T-helper 2 cell treated with Interferon-gamma antibody and Interleukin-4, amounts not matched to agents 100 ng/mL and 5 ng/mL, for 36 hours (primary cell): ENCODE results near the gene PCDH15. TPM values are rescaled to one million over a fixed set of nuclear protein-coding genes. Genes with fewer than 3 reads are reported as not detected.
"Not testable (repeated sequence)": the region's sequence is repeated elsewhere in the genome, so short reads cannot be mapped to it uniquely, and the experiment has no call there.

Experiments used
- intact Hi-C: fragments of 100-400 bp; cut with micrococcal nuclease; formaldehyde crosslinking; loops from one replicate; pipeline ENCODE4 v1.15.1; 2023
- total RNA-seq: library from RNA; stranded (reverse); gene quantifications from 2 replicates; pipeline ENCODE4 v1.2.3, GENCODE V29; 2022

Gene PCDH15
- total RNA-seq, 1 donor from 2014 or later, result not detected

- intact Hi-C loops, result no loop called here
Measured at GRCh38 chr10:54402576-54402975, 398.5 kb downstream of the PCDH15 start.

DNA sequence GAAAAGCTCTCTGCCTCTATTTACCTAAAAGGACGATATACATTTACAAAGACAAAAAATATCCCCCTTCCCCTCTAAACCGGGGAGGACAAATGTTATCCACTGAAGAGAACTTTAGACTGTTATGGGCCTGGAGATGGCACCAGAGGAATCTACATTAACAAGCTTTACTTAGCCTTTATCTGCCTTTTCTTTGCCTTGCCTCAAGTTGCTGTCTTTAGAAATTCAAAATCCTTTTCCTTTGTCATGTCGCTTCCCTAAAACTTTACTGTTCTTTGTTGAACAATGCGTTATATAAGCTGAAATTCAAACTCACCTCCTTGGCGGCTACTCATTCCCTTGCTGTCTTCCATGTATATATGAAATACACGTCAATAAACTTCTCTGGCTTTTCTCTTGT lies 405.0 kb downstream of the PCDH15 start:
- intact Hi-C loops, result no loop called here

DNA sequence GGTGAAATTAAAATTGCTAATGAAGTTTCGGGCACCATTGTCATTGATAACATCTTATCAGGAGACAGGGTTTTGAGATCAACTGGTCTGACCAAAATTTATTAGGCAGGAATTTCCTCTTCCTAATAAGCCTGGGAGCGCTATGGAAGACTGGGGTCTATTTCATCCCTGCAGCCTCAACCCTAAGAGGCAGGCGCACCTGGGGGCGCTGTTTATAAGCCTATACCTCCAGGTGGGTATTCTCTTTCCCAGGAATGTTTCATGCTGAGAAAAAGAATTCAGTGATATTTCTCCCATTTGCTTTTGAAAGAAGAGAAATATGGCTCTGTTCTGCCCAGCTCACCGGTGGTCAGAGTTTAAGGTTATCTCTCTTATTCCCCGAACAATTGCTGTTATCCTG lies 406.4 kb downstream of the PCDH15 start:
- intact Hi-C loops, result not testable (repeated sequence)

DNA sequence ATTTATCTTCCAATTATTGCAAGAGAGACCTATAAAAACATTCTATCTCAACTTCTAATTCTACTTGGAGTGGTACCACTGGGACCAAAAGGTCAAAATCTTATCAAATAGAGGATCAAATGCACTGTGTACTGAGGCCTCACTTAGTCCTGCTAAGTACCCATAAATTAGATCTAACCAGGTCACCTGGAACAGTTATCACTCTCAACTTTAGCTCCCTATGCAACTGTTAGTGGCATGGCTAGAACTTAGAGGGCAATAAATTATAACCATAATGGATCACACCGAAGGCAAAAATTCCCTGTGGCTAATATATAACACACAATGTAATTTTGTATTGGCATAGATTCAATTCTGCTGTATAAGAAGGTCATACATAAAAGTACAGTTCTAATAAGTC lies 428.9 kb downstream of the PCDH15 start:
- intact Hi-C loops, result no loop called here

DNA sequence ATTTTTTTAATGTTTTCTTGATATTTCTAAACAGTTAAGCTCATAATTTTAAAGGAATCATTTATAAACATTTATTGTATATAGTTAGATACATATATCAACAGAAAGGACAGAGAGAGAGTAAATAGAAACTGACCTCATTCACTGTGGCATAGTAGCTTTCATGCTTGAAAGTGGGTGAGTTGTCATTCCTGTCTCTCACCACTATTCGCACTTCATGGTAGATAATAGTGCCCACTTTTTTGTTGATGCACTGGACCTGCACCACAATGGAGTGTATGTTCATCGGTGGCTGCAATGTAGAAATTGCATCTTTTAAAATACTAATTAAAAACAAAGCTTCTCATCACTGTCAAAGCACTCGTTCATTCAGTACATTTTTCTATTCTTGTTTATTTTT lies 432.0 kb downstream of the PCDH15 start:
- intact Hi-C loops, result no loop called here

DNA sequence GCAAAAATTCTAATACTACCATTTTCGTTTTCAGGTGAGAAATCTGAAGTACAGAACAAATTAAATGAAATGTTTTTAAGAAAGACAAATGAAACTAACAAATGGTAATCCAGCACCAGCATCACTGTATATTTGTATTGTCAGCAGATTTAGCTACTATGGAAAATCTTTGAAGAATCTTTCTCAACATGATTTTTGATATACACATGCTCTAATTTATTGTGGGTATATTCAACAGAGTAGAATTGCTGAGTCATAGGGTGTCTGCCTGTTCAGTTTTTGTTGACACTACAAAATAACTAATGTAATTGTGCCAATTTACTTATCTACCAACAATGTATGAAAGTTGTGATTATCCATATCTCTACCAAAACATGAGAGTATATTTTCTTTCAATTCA lies 437.6 kb downstream of the PCDH15 start:
- intact Hi-C loops, result no loop called here

DNA sequence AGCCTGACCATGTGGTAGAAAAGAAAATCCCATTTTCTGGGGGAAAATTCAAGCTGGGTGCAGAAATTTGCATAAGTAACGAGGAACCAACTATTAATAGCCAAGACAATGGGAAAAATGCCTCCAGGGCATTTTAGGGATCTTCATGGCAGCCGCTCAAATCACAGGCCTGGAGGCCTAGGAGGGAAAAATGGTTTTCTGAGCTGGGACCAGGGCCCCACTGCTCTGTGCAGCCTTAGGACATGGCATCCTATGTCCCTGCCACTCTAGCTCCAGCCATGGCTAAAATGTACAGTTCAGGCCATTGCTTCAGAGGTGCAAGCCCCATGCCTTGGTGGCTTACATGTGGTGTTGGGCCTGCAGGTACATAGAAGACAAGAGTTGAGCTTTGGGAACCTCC lies 459.0 kb downstream of the PCDH15 start:
- intact Hi-C loops, result no loop called here

GRCh38 chr10:54335296-54335695 lies 465.7 kb downstream of the PCDH15 start:
- intact Hi-C loops, result no loop called here

GRCh38 chr10:54319341-54319740 lies 481.7 kb downstream of the PCDH15 start:
- intact Hi-C loops, result no loop called here

DNA sequence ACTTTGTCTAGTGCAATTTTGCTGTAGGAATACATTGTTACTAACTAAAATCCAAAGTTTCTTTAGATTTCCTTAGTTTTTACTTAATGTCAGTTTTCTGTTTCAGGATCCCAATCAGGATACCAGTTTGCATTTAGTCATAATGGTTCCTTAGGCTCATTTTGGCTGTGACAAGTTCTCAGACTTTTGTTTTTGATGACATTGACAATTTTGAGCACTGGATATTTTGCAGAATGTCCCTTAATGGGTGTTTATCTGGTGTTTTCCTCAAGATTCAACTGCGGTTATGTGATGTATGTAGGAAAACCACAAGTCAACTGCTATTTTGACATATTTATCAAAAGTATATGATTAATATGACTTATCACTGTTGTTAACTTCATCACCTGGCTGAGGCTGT lies 482.6 kb downstream of the PCDH15 start:
- intact Hi-C loops, result no loop called here

GRCh38 chr10:54314430-54314829 lies 486.6 kb downstream of the PCDH15 start:
- intact Hi-C loops, result no loop called here

GRCh38 chr10:54284526-54285193 lies 516.4 kb downstream of the PCDH15 start:
- intact Hi-C loops, result no loop called here

DNA sequence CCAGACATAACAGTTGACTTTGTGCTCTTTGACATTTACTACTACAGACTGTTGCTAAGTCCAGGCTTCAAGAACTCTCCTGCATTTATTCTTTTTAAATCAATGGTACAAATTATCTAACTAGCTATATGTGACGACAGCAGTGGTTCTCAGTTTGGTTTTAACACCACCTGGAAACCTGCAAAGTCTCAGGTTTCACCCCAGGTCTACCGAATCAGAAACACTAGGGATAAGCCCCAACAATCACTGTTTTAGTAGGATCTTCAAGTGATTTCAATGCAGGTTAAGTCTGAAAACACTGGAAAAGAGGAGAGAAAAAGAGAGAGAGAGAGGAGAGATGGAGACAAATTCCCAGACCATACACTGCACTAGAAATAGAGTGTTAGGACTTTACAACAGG lies 519.0 kb downstream of the PCDH15 start:
- intact Hi-C loops, result no loop called here

GRCh38 chr10:54266395-54266794 lies 534.6 kb downstream of the PCDH15 start:
- intact Hi-C loops, result no loop called here

- intact Hi-C loops, result no loop called here
Measured at GRCh38 chr10:54262726-54263125, 538.3 kb downstream of the PCDH15 start.

GRCh38 chr10:54259104-54259503 lies 541.9 kb downstream of the PCDH15 start:
- intact Hi-C loops, result no loop called here

DNA sequence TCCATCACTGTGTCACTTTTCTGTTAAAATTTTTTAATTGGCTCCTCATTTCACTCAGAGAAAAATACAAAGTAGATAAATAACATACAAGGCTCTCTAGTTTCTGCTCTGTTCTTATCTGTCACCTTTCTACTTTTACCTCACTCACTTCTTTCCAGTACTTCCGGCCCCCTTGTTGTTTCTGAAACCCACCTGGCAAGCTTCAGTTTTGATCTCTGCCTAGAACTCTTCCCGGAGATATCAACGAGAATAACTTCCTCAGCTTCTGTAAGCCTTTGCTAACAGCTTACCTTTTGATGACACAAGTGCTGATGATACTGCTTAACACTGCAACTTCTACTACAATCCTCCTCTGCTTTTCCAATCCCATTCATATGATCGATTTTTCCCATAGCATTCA lies 566.2 kb downstream of the PCDH15 start:
- intact Hi-C loops, result no loop called here

DNA sequence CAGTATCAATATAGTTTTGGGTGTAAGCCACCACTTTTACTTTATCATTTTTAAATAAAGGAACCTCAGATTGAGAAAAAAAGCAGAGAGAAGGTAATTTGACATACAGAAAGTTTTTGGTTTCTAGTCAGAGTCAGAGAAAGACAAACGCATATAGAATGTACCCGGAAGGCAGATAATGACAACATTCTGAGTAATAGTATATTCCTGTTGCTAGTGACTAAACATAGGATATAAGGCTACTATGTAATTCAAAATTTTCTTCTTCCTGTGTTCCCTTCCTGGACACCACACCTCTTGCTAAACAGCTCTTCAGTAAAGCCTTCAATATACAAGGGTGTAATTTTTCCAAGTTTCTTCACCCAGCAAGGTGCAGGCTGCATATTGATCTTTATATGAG lies 597.6 kb downstream of the PCDH15 start:
- intact Hi-C loops, result no loop called here

DNA sequence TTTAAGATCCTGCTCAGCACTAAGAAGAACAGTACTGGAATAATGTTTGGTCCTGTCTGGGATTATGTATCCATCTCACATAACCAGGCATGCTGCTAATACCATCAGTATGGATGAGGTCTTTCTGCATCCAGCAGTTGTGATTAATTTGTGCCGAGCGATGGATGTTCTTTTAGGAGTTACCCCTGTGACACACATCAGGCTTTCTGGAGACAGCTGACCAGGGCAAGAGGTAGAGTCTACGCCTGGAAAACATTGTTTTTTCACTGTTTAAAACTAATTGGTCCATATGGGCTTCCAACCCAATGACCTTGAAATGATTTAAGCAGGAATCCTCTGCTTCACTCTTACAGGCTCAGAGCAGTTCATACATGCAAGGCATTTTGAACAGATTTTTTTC lies 603.0 kb downstream of the PCDH15 start:
- intact Hi-C loops, result no loop called here

GRCh38 chr10:54194806-54195205 lies 606.2 kb downstream of the PCDH15 start:
- intact Hi-C loops, result no loop called here

DNA sequence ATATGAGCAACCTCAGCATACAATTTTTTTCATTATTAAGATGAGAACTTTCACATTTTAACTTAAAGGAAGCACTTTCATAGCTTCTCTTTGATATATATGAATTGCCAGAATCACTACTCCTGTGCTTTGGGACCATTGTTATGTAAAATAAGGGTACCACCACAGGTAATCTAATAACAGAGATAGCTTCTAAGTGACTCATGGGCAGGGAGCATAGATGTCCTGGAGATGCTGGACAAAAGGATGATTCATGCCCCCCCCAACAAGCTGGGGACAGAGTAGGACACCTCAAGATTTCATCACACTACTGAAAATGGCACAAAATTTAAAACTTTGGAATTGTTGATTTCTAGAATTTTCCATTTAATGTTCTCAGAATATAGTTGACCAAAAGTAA lies 641.1 kb downstream of the PCDH15 start:
- intact Hi-C loops, result no loop called here

DNA sequence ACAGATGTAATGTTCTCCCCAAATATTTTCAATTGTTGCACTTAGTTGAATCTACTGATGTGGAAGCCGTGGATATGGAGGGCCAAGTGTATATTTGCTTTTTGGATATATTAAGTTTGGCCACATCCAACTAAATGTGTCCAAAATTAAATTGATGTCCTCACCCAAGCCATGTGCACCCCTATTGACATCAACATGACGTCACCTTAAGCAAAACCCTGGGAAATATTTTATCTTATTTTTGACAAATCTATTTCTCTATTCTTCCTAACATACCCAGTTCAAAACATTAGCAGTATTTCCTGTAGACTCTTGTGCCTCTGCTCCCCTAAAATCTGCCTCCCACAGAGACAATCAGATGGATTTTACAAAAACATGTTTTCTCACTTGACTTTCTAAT lies 652.5 kb downstream of the PCDH15 start:
- intact Hi-C loops, result no loop called here

DNA sequence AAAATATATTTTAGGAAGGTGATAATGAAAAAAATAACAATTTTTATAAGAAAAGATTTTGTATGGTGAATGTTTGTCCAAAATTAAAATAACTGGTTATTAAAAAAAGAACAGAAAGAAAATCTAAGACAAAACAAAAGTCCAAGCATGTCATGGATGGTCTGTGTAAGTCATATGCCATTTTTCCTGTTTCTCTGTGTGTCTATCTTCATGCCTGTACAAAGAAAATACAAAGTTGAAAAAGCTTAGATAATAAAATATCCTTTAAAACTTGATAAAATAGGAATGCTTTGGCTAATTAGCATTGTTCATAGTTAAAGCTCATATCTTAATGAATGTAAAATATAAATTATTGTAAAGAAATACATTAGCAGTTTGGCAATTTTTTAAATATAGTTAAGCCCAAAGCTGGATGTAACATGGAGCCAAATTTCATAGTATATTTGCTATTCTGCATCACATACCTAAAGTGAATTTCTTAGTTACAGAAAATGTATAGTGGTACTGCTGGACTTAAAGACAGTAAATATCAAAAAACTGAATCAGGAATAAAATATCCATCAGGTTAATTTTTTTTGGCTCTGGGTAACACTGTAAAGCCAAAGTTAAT lies 661.1 kb downstream of the PCDH15 start:
- intact Hi-C loops, result no loop called here
